Activated T-cell treated with anti-CD3 and anti-CD28 coated beads, Interleukin-2, amount 50 U/mL, for 72 hours (primary cell): ENCODE measurements around the gene BCL2L13. TPM values are rescaled to one million over a fixed set of nuclear protein-coding genes. Genes with fewer than 3 reads are reported as not detected.

ENCODE experiments used
- ATAC-seq, 2 donors: fragments of 150-1000 bp; cut with Tn5 transposase; replicated peaks in 1 of 2; 2 replicates each; pipeline ENCODE4 v1.10.0; 2021; ENCODE audit warnings: moderate library complexity in 2 of 2, mild to moderate bottlenecking in 1 of 2
- DNase-seq, 2 donors: peaks; one replicate each; pipeline ENCODE4 v3.0.0; 2021 to 2022; ENCODE audit warnings: mixed read lengths in 1 of 2
- H3K27ac Mint-ChIP-seq: one replicate; pipeline ENCODE4 v1.8.0; 2022; ENCODE audit warnings: mild to moderate bottlenecking, moderate library complexity, mixed read lengths
- H3K27me3 Mint-ChIP-seq: one replicate; pipeline ENCODE4 v1.8.0; 2022; ENCODE audit warnings: low read depth, mixed read lengths
- H3K36me3 Mint-ChIP-seq, 2 donors: one replicate each; pipeline ENCODE4 v1.8.0; 2022; ENCODE audit warnings: mixed read lengths in 2 of 2, mild to moderate bottlenecking in 1 of 2; ENCODE audit not compliant: insufficient read depth in 2 of 2
- H3K4me1 Mint-ChIP-seq: one replicate; pipeline ENCODE4 v1.8.0; 2022; ENCODE audit warnings: low read depth, mixed read lengths
- H3K4me3 Mint-ChIP-seq, 2 donors: one replicate each; pipeline ENCODE4 v1.8.0; 2022; ENCODE audit warnings: mild to moderate bottlenecking in 2 of 2, mixed read lengths in 2 of 2, moderate library complexity in 2 of 2
- H3K9me3 Mint-ChIP-seq, 2 donors: one replicate each; pipeline ENCODE4 v1.8.0; 2022; ENCODE audit warnings: mixed read lengths in 2 of 2
- total RNA-seq, 2 donors: library from RNA; stranded (reverse); gene quantifications; one replicate each; pipeline ENCODE4 v1.2.3, GENCODE V29; 2022

BCL2L13 gene
- total RNA-seq: 10 to 100 TPM; 42.1 to 46.9 TPM

GRCh38 chr22:17638432-17639246 lies at the start of gene BCL2L13:
Gene BCL2L13 (plus strand): TSS chr22:17638757. CDS start chr22:17655712, 16,955 bp downstream.
- Mint-ChIP-seq H3K4me1 (peaks cover 41% of the 10 kb centered on the region), H3K36me3 (peaks cover 5 to 23% of the 10 kb centered on the region in 2 donors), H3K27ac (peak within 1 kb of the TSS; percentile 96), H3K27me3 (no peaks in the 10 kb centered on the region), H3K4me3 (peak within 1 kb of the TSS; percentile 96), H3K9me3 (no peaks in the 10 kb centered on the region)
- DNase-seq: peak; percentile 92 to 93
- peak; percentile 97 for ATAC-seq

GRCh38 chr22:17589810-17590375 lies 48.7 kb upstream of the BCL2L13 start:
- Mint-ChIP-seq H3K27me3 (no peaks in the 10 kb centered on the region), H3K27ac (no peak overlapping the region), H3K4me1 (no peaks in the 10 kb centered on the region), H3K4me3 (no peak overlapping the region), H3K9me3 (no peaks in the 10 kb centered on the region), H3K36me3 (peaks cover 8 to 17% of the 10 kb centered on the region in 2 donors)
- no peak for ATAC-seq
- DNase-seq: no peak

GRCh38 chr22:17590586-17590985 lies 48.0 kb upstream of the BCL2L13 start:
- ATAC-seq: no peak
- Mint-ChIP-seq H3K36me3 (peaks cover 8 to 17% of the 10 kb centered on the region in 2 donors), H3K9me3 (no peaks in the 10 kb centered on the region), H3K27me3 (no peaks in the 10 kb centered on the region), H3K4me3 (no peak overlapping the region), H3K4me1 (no peaks in the 10 kb centered on the region), H3K27ac (no peak overlapping the region)
- DNase-seq: no peak

GRCh38 chr22:17592201-17592600 lies 46.4 kb upstream of the BCL2L13 start:
- no peak overlapping the region for H3K27ac Mint-ChIP-seq
- DNase-seq (no peak), ATAC-seq (no peak)
- no peaks in the 10 kb centered on the region for H3K27me3 Mint-ChIP-seq
- H3K36me3 Mint-ChIP-seq: peaks cover 12 to 17% of the 10 kb centered on the region in 2 donors
- H3K4me3 Mint-ChIP-seq: no peak overlapping the region
- no peaks in the 10 kb centered on the region for H3K9me3 Mint-ChIP-seq
- H3K4me1 Mint-ChIP-seq: no peaks in the 10 kb centered on the region

GRCh38 chr22:17596226-17596625 lies 42.3 kb upstream of the BCL2L13 start:
- DNase-seq (no peak), ATAC-seq (no peak)
- H3K27ac Mint-ChIP-seq: no peak overlapping the region
- H3K27me3 Mint-ChIP-seq: no peaks in the 10 kb centered on the region
- H3K4me3 Mint-ChIP-seq: no peak overlapping the region
- no peaks in the 10 kb centered on the region for H3K9me3 Mint-ChIP-seq
- peaks cover 17 to 19% of the 10 kb centered on the region in 2 donors for H3K36me3 Mint-ChIP-seq
- no peaks in the 10 kb centered on the region for H3K4me1 Mint-ChIP-seq

GRCh38 chr22:17597217-17597616 lies 41.3 kb upstream of the BCL2L13 start:
- H3K27me3 Mint-ChIP-seq: no peaks in the 10 kb centered on the region
- H3K27ac Mint-ChIP-seq: no peak overlapping the region
- H3K36me3 Mint-ChIP-seq: peaks cover 15 to 19% of the 10 kb centered on the region in 2 donors
- H3K4me3 Mint-ChIP-seq: no peak overlapping the region
- H3K4me1 Mint-ChIP-seq: no peaks in the 10 kb centered on the region
- ATAC-seq (peak in 1 of 2 donors; percentile 85), DNase-seq (no peak)
- H3K9me3 Mint-ChIP-seq: no peaks in the 10 kb centered on the region

- H3K27me3 Mint-ChIP-seq: no peaks in the 10 kb centered on the region
- H3K9me3 Mint-ChIP-seq: no peaks in the 10 kb centered on the region
- peak overlapping the region; percentile 3 for H3K27ac Mint-ChIP-seq
- DNase-seq (no peak), ATAC-seq (no peak)
- H3K4me3 Mint-ChIP-seq: no peak overlapping the region
- peaks cover 10 to 19% of the 10 kb centered on the region in 2 donors for H3K36me3 Mint-ChIP-seq
- H3K4me1 Mint-ChIP-seq: no peaks in the 10 kb centered on the region
These were observed 40.2 kb upstream of the BCL2L13 start for GRCh38 chr22:17598318-17598717.

- no peak for DNase-seq
- ATAC-seq: no peak
- peak overlapping the region; percentile 90 for H3K27ac Mint-ChIP-seq
- no peaks in the 10 kb centered on the region for H3K9me3 Mint-ChIP-seq
- peaks cover 5 to 17% of the 10 kb centered on the region in 2 donors for H3K36me3 Mint-ChIP-seq
- H3K4me1 Mint-ChIP-seq: no peaks in the 10 kb centered on the region
- no peak overlapping the region for H3K4me3 Mint-ChIP-seq
- H3K27me3 Mint-ChIP-seq: no peaks in the 10 kb centered on the region
These were observed 37.5 kb upstream of the BCL2L13 start for GRCh38 chr22:17601031-17601430.

- ATAC-seq (no peak), DNase-seq (no peak)
- Mint-ChIP-seq H3K27ac (no peak overlapping the region), H3K4me1 (no peaks in the 10 kb centered on the region), H3K36me3 (peaks cover 2 to 8% of the 10 kb centered on the region in 2 donors), H3K9me3 (no peaks in the 10 kb centered on the region), H3K4me3 (no peak overlapping the region), H3K27me3 (no peaks in the 10 kb centered on the region)
These were observed 34.9 kb upstream of the BCL2L13 start for GRCh38 chr22:17603668-17604067.

- H3K27me3 Mint-ChIP-seq: no peaks in the 10 kb centered on the region
- DNase-seq (no peak), ATAC-seq (no peak)
- H3K9me3 Mint-ChIP-seq: no peaks in the 10 kb centered on the region
- no peaks in the 10 kb centered on the region for H3K4me1 Mint-ChIP-seq
- no peak overlapping the region for H3K4me3 Mint-ChIP-seq
- H3K27ac Mint-ChIP-seq: peak overlapping the region; percentile 84
- peaks cover 0 to 3% of the 10 kb centered on the region in 2 donors for H3K36me3 Mint-ChIP-seq
These were observed 32.1 kb upstream of the BCL2L13 start for GRCh38 chr22:17606496-17606895.

- Mint-ChIP-seq H3K27ac (no peak overlapping the region), H3K27me3 (no peaks in the 10 kb centered on the region), H3K36me3 (peaks cover 0 to 11% of the 10 kb centered on the region in 2 donors), H3K4me3 (no peak overlapping the region), H3K9me3 (no peaks in the 10 kb centered on the region), H3K4me1 (peaks cover 6% of the 10 kb centered on the region)
- DNase-seq: no peak
- ATAC-seq: peak in 1 of 2 donors; percentile 62
These were observed 30.6 kb upstream of the BCL2L13 start for GRCh38 chr22:17607891-17608521.

- peaks cover 0 to 16% of the 10 kb centered on the region in 2 donors for H3K36me3 Mint-ChIP-seq
- H3K4me1 Mint-ChIP-seq: peaks cover 6% of the 10 kb centered on the region
- H3K27ac Mint-ChIP-seq: no peak overlapping the region
- no peaks in the 10 kb centered on the region for H3K27me3 Mint-ChIP-seq
- no peak overlapping the region for H3K4me3 Mint-ChIP-seq
- H3K9me3 Mint-ChIP-seq: no peaks in the 10 kb centered on the region
- DNase-seq: no peak
- ATAC-seq: no peak
These were observed 26.5 kb upstream of the BCL2L13 start for GRCh38 chr22:17612057-17612456.

GRCh38 chr22:17613280-17613679 lies 25.3 kb upstream of the BCL2L13 start:
- Mint-ChIP-seq H3K27ac (no peak overlapping the region), H3K4me3 (no peak overlapping the region), H3K4me1 (peaks cover 6% of the 10 kb centered on the region), H3K27me3 (no peaks in the 10 kb centered on the region), H3K36me3 (peaks cover 0 to 16% of the 10 kb centered on the region in 2 donors), H3K9me3 (no peaks in the 10 kb centered on the region)
- ATAC-seq (no peak), DNase-seq (no peak)
